G401 (cell line): Measurements from ENCODE around the gene CD180. TPM values are rescaled to one million over a fixed set of nuclear protein-coding genes. Genes with fewer than 3 reads are reported as not detected.

Experiments
- DNase-seq: peaks from one replicate; pipeline ENCODE4 v3.0.0-alpha.2; 2015; ENCODE audit warnings: low spot score
- in situ Hi-C: cut with HindIII; loops from 2 replicates; pipeline ENCODE4 v1.10.0; 2016; ENCODE audit warnings: low sequenced_read_pairs, mixed read lengths
- total RNA-seq: library from RNA; depleted of rRNA; stranded (reverse); fragments of >200 nt; shearing (Covaris generic); gene quantifications from 2 replicates; pipeline ENCODE4 v1.2.3, GENCODE V29; 2014

The CD180 gene
- total RNA-seq, 1 experiment from 2014 or later, result not detected

- DNase-seq, result no peak
- in situ Hi-C loops, result no loop called here
Measured at GRCh38 chr5:67214707-67215447, 18.3 kb upstream of the CD180 start.

- in situ Hi-C loops, result no loop called here
- DNase-seq, result no peak
Measured at GRCh38 chr5:67214036-67214435, 17.4 kb upstream of the CD180 start.

DNA sequence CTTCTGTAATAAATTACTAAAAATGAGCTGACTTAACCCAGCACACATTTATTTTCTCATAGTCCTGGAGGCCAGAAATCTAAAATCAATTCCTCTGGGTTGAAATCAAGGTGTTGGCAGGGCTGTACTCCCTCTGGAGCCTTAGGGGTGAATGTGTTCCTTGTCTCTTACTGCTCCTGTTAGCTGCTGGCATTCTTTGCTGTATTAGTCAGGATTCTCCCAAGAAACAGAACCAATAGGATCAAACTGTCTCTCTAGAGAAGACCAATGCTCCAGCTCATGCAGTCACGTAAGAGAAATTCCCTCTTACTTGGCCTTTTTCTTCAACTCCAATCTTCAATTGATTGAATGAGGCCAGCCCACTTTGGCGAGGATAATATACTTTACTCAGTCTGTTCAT, 15.3 kb upstream of the CD180 start:
- no peak for DNase-seq
- in situ Hi-C loops, result no loop called here

DNA sequence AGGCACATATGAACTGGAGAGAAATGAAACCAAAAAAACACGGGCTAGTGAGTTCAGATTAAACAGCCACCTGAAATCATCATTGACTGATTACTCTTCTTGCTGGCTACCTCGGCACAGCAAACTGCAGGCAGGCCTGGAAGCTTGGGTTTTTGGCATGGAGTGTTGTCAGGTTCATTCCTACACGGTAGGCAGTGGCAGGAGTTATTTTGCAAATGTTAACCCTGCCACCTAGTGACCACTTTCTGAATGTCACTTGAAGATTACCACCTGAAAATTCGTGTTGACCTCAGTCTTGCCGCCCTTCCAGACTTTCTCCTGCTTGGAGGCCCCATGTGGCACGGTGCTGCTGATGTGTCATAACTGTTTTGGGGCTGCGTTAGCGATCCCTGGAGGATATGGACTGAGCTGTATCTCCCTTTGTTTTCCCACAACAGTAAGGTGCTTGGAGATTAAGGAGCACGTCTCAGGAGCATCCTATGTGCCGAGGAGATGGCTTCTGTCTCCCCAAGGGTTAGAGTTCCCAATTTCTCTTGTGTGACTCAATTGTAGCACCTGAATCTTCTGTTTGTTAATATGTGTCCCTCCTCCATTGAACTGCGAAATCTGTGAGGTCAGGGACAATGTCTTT, 12.7 kb upstream of the CD180 start:
- DNase-seq, result peak; percentile 93
- in situ Hi-C loops, result no loop called here

DNA sequence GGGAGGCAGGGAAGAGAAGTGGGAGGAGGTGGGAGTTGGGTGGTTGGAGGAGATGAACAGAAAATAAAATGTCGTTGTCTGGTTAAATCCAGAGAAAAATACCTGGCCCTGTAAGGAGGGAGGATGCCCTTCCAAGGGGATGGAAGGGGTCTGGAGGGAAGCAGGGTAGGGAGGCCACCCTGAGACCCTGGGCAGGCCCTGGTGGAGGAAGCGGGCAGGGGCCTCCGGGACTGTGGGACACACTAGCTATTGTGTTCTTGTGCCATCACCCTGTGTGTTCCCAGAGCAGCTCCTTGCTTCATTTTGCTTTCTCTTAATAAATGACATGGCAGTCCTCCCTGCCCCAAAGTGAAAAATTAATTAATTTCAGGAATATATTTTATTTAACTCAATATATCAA, 11.8 kb upstream of the CD180 start:
- DNase-seq, result no peak
- in situ Hi-C loops, result no loop called here

DNA sequence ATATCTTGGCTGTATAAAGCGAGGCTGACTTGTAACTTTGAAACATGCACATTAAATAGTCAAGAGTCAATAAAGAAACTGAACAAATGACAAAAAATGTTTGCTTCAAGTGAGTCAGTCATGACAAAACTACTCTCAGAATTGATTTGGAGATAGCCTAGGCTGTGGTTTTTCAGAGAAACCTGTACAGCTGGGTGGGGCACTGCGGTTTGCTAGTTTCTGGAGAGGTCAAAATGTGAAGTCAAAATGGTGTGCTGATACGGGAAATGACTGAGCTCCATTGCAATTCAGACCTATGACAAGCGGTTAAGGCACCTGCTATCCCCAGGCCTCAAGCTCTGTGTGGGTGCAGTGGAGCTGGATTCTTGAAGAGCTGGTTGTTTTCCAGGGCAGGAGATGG, 10.3 kb upstream of the CD180 start:
- DNase-seq, result no peak
- in situ Hi-C loops, result no loop called here

DNA sequence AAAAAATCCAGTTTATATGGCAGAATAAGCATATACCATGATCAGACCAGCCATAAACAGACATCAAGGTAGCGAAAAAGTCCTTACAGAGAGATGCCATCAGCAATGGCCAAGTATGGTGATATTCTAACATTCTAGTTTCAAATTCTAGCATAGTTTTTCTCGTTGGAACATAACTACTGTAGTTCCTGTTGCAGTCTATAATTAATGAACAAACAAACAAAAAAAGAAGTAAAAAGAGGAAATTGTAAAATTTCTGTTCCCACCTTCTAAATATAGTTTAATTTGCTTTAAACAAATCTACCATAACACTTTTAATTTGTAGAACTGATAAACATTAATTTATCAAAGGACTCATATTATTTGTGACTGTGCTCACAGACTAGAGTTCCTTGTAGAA, 9.9 kb upstream of the CD180 start:
- DNase-seq, result no peak
- in situ Hi-C loops, result no loop called here

GRCh38 chr5:67205981-67206380, 9.4 kb upstream of the CD180 start:
- DNase-seq, result no peak
- in situ Hi-C loops, result no loop called here

DNA sequence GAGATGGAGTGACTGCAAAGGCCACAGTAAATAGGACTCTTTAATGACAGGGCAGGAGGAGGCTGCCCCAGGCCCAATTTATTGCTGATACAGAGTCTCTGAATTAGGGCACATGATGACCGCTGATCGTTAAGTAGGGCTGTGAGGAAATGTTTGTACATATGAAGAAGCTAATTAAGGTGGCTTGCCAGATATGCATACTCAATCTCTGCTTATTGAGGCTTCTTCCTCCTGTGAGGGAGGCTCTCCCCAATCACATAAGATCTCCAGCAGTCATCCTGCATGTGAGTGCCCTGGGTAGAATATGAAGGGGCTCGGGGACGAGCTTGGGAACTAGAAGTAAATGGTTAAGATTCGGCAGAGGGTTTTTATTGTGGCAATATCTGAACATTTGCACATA, 8.2 kb upstream of the CD180 start:
- in situ Hi-C loops, result no loop called here
- no peak for DNase-seq

GRCh38 chr5:67203701-67204074, 7.1 kb upstream of the CD180 start:
- no peak for DNase-seq
- in situ Hi-C loops, result no loop called here

DNA sequence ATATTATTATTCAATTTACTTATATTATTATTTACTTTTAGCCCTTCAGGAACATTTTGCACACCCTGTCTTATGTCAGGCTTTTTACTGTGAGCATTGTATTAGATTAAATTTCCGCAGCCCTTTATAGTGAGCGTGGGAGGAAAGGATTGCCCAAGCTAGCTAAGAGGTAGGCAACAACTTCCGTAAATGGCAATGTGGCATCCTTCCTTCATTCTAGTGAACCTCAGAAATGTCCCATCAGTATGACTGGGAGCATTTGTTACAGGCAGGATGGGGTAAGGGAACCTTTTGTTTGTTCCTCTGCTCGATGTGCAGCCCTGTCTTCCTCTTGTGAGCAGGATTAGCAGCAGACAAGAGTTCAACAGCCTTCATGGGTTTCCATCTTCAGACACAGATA, 6.2 kb upstream of the CD180 start:
- DNase-seq, result no peak

GRCh38 chr5:67201897-67202549, 5.4 kb upstream of the CD180 start:
- in situ Hi-C loops, result no loop called here
- no peak for DNase-seq

More for the DNA sequence above, 6.2 kb upstream of the CD180 start:
- in situ Hi-C loops, result no loop called here

GRCh38 chr5:67200809-67201562, 4.4 kb upstream of the CD180 start:
- DNase-seq, result no peak
- in situ Hi-C loops, result no loop called here

GRCh38 chr5:67199859-67200258, 3.3 kb upstream of the CD180 start:
- in situ Hi-C loops, result no loop called here
- DNase-seq, result no peak

DNA sequence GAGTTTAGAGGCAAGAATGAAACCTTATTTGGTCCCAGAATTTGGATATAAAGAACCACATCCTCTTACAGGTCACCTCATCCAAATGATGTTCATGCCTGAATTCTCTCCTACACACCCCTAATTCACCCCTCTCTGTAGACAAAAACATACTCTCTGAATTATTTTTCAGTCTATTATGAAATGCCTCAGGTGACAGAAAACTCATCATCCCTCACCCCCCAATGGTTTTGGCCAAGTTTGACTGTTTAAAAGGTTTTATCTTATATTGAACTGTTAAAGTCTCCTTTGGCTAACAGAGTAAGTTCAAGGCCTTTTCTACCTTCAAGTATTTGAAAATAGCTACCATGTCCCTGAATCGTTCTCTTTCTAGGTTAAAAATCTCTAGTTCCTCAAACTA, 2.3 kb upstream of the CD180 start:
- in situ Hi-C loops, result no loop called here
- no peak for DNase-seq

DNA sequence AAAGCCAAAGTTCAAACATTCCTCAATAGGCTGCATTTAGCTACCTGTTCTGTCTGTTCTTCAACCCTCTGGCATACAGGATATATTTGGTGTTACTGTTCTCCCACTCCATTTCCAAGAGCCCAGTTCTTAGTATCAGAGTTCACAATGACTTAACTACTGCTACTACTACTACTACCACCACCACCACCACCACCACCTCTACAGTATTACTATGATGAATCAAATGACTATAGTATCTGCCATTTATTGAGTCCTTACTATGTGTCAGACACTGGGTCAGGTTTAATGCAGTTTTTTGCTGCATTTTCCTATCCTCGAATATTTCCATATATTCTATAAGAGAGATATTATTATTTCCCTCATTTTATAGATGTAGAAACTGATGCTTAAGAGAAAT, 937 bp upstream of the CD180 start:
- no peak for DNase-seq
- in situ Hi-C loops, result no loop called here

- in situ Hi-C loops, result no loop called here
- peak; percentile 97 for DNase-seq
Measured at GRCh38 chr5:67195406-67196275, 958 bp downstream of the CD180 start.

- in situ Hi-C loops, result no loop called here
- no peak for DNase-seq
Measured at GRCh38 chr5:67194166-67194565, 2.4 kb downstream of the CD180 start.

DNA sequence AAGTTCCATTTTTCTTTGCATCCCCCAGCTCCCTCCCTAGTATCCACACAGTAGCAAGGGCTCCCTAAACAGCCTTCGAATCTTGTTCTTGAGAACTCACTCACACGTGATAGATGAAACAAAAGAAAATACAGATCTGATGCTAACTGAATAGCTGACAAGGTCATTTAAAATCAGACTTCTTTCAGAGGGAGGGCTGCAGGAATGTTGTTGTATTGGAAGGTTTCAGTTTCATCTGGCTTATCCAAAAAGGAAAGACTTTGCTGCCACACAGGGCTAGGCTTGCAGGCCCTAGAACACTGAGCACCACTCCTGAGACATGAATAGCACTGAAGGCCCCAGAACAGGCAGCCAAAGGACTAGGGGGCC, 3.2 kb downstream of the CD180 start:
- in situ Hi-C loops, result no loop called here
- DNase-seq, result no peak
